MCF 10A (cell line): ENCODE measurements around the gene PLXDC2. TPM values are rescaled to one million over a fixed set of nuclear protein-coding genes. Genes with fewer than 3 reads are reported as not detected.

ENCODE experiments used
- BruUV-seq: library from RNA; stranded (reverse); fragments of 400-500 nt; replicated peaks from 2 replicates; lab custom pipeline; 2021; lab: Mats Ljungman, UMichigan
- CTCF ChIA-PET: fragments of 300-600 bp; sonication (Branson Sonifier 250); formaldehyde crosslinking; extraction: SDS; loops from one replicate; lab custom pipeline; 2021; ENCODE audit warnings: antibody characterized with exemption, inconsistent platforms; lab: Yijun Ruan, JAX
- POLR2A ChIA-PET: fragments of 300-600, 350-650 bp; sonication (Branson Sonifier 250); formaldehyde crosslinking; extraction: SDS; loops from one replicate; lab custom pipeline; 2020; ENCODE audit warnings: antibody characterized with exemption, inconsistent platforms; lab: Yijun Ruan, JAX
- DNase-seq: peaks from one replicate; pipeline ENCODE4 v3.0.0-alpha.2; 2018; ENCODE audit not compliant: unreplicated experiment
- H3K27ac Mint-ChIP-seq: one replicate; pipeline ENCODE4 v1.8.0; 2022; ENCODE audit warnings: mild to moderate bottlenecking, low read depth, mixed read lengths; ENCODE audit not compliant: unreplicated experiment
- H3K27me3 Mint-ChIP-seq: one replicate; pipeline ENCODE4 v1.8.0; 2022; ENCODE audit warnings: mixed read lengths; ENCODE audit not compliant: insufficient read depth, unreplicated experiment
- H3K36me3 Mint-ChIP-seq: one replicate; pipeline ENCODE4 v1.8.0; 2022; ENCODE audit warnings: mild to moderate bottlenecking, moderate library complexity, mixed read lengths; ENCODE audit not compliant: insufficient read depth, unreplicated experiment
- H3K4me1 Mint-ChIP-seq: one replicate; pipeline ENCODE4 v1.8.0; 2022; ENCODE audit warnings: mixed read lengths; ENCODE audit not compliant: insufficient read depth, unreplicated experiment
- H3K4me3 Mint-ChIP-seq: one replicate; pipeline ENCODE4 v1.8.0; 2022; ENCODE audit warnings: mild to moderate bottlenecking, moderate library complexity, mixed read lengths; ENCODE audit not compliant: unreplicated experiment
- H3K9me3 Mint-ChIP-seq: one replicate; pipeline ENCODE4 v1.8.0; 2022; ENCODE audit warnings: mixed read lengths; ENCODE audit not compliant: unreplicated experiment
- CTCF ChIP-seq: fragments of 200-600 bp; IDR thresholded peaks from one replicate; pipeline ENCODE4 v1.8.0; 2022; ENCODE audit warnings: antibody characterized with exemption, mild to moderate bottlenecking; ENCODE audit not compliant: unreplicated experiment
- intact Hi-C: fragments of 100-400 bp; cut with micrococcal nuclease; formaldehyde crosslinking; loops from 2 replicates; pipeline ENCODE4 v1.14.1; 2022
- total RNA-seq: library from RNA; stranded (reverse); gene quantifications from 2 replicates; pipeline ENCODE4 v1.2.3, GENCODE V29; 2022

The PLXDC2 gene
- total RNA-seq, 1 experiment from 2014 or later, result 23.3 TPM

- CTCF ChIA-PET, result no interaction called here
- no peak overlapping the region for H3K4me3 Mint-ChIP-seq
- no peak overlapping the region for H3K27ac Mint-ChIP-seq
- no peaks in the 10 kb centered on the region for H3K36me3 Mint-ChIP-seq
- no peaks in the 10 kb centered on the region for H3K27me3 Mint-ChIP-seq
- intact Hi-C loops, result no loop called here
- H3K9me3 Mint-ChIP-seq, result no peaks in the 10 kb centered on the region
- TF ChIP-seq CTCF, result no peak
- no TSS peak for BruUV-seq
- POLR2A ChIA-PET, result no interaction called here
- DNase-seq, result no peak
- H3K4me1 Mint-ChIP-seq, result no peaks in the 10 kb centered on the region
Observed at GRCh38 chr10:20110125-20111100, 294.2 kb downstream of the PLXDC2 start.

GRCh38 chr10:20114179-20114578 is 297.9 kb downstream of the PLXDC2 start:
- H3K4me3 Mint-ChIP-seq, result no peak overlapping the region
- POLR2A ChIA-PET, result no interaction called here
- intact Hi-C loops, result no loop called here
- DNase-seq, result no peak
- BruUV-seq, result no TSS peak
- H3K27ac Mint-ChIP-seq, result no peak overlapping the region
- H3K27me3 Mint-ChIP-seq, result no peaks in the 10 kb centered on the region
- no peaks in the 10 kb centered on the region for H3K36me3 Mint-ChIP-seq
- no peaks in the 10 kb centered on the region for H3K9me3 Mint-ChIP-seq
- no peak for TF ChIP-seq CTCF
- no peaks in the 10 kb centered on the region for H3K4me1 Mint-ChIP-seq
- CTCF ChIA-PET, result no interaction called here

- BruUV-seq, result no TSS peak
- DNase-seq, result no peak
- ChIA-PET POLR2A (no interaction called here), CTCF (no interaction called here)
- Mint-ChIP-seq H3K4me3 (no peak overlapping the region), H3K4me1 (peaks cover 4% of the 10 kb centered on the region), H3K27me3 (no peaks in the 10 kb centered on the region), H3K27ac (no peak overlapping the region), H3K9me3 (no peaks in the 10 kb centered on the region), H3K36me3 (no peaks in the 10 kb centered on the region)
- intact Hi-C loops, result no loop called here
- no peak for TF ChIP-seq CTCF
Observed at GRCh38 chr10:20115894-20116293, 299.7 kb downstream of the PLXDC2 start.

- H3K9me3 Mint-ChIP-seq, result no peaks in the 10 kb centered on the region
- no peak for DNase-seq
- H3K27me3 Mint-ChIP-seq, result no peaks in the 10 kb centered on the region
- no TSS peak for BruUV-seq
- intact Hi-C loops, result no loop called here
- peaks cover 5% of the 10 kb centered on the region for H3K4me1 Mint-ChIP-seq
- H3K36me3 Mint-ChIP-seq, result peaks cover 4% of the 10 kb centered on the region
- CTCF ChIA-PET, result no interaction called here
- no peak overlapping the region for H3K4me3 Mint-ChIP-seq
- no peak for TF ChIP-seq CTCF
- H3K27ac Mint-ChIP-seq, result no peak overlapping the region
- POLR2A ChIA-PET, result interaction anchor here (0.7 to 0.9 kb wide), 2 partner anchors 31 to 378 kb away, joined by 3 read pairs; no protein-coding TSS in a partner anchor
Observed at GRCh38 chr10:20117471-20117870, 301.2 kb downstream of the PLXDC2 start.
